NCI-H187 treated with DMSO at 0.1 percent for 48 hours (cell line): Measurements from ENCODE around the gene ZFHX3.

Experiments
- DNase-seq: peaks from one replicate; lab custom pipeline; 2025; lab: John Stamatoyannopoulos, UW

Gene ZFHX3

GRCh38 chr16:72928090-72928981 lies 119.6 kb downstream of the ZFHX3 start:
- no peak for DNase-seq

- DNase-seq: peak; percentile 23
These were observed 120.5 kb downstream of the ZFHX3 start for GRCh38 chr16:72927199-72928089.

GRCh38 chr16:72926177-72927070 lies 121.5 kb downstream of the ZFHX3 start:
- DNase-seq: no peak

- DNase-seq: no peak
These were observed 122.3 kb downstream of the ZFHX3 start for GRCh38 chr16:72925631-72925979.

DNA sequence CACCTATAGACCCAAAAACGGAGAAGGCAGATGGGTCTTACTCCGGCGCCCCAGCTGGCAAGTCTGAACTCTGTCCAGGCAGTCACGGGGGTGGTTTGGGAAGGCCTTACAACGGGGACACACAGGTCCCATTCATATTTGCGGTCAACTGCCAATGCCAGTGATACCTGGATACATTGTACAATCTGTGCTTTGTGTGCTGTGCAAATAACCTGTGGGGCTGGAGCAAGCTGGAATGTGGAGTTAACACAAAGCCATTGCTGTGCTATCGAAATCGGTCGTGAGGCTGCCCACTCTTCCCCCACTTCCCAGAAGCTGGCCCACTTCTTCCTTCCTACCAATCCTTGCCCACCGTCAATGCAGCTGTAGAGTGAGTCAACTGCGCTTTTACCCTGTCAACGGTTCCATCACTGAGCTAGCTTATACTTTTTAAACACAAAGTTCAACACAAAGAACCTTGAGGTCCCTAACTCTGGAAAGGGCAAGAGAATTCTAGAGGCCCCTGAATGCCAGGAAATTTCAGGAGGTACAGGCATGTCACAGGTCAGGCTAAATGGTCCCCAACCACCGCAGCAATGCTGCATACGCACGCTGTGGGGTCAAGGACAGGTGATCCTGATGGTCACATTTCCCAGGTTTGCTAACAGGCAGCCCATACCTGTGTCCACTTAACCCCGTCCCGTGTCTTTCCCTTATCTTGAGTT lies 122.8 kb downstream of the ZFHX3 start:
- DNase-seq: no peak

DNA sequence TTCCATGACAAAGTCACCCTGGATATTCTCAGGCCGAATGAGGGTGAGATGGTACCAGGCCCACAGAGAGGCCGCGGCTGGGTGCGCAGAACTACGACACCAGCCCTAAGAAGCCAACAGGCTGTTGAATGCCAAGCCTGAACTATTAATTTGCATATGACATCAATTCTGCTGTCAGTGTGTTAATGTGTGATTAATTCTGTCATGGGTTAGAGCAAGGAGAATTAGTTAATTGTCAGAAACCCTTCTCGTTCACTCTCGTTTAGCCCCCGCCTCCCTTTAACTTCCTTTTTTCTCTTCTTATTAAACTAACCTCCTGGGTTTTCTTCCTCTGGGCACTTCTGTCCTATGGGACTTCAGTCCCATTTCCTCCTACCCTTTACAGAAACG lies 123.4 kb downstream of the ZFHX3 start:
- DNase-seq: no peak

- DNase-seq: no peak
These were observed 124.2 kb downstream of the ZFHX3 start for GRCh38 chr16:72923757-72924156.

DNA sequence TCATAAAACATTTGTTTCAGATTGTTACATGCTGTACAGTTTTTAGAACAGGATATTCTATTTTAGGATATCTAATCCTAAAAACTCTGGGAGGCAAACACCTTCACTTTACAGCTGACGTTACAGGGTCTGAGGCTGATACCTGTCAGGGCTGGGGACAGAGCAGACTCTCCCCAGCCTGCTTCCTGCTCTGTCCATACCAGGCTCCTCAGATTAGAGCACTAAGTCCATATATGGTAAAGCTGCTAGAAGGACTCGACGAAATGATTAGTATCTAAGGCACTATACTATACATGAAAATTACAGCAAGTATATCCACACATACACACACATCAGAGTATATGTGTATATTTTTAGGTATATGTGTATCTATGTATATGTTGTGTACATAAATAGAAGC lies 125.2 kb downstream of the ZFHX3 start:
- no peak for DNase-seq

- no peak for DNase-seq
These were observed 126.3 kb downstream of the ZFHX3 start for GRCh38 chr16:72921620-72922019.

GRCh38 chr16:72921106-72921505 lies 126.8 kb downstream of the ZFHX3 start:
- no peak for DNase-seq

GRCh38 chr16:72917051-72917450 lies 130.9 kb downstream of the ZFHX3 start:
- DNase-seq: no peak

GRCh38 chr16:72915331-72915730 lies 132.6 kb downstream of the ZFHX3 start:
- no peak for DNase-seq

GRCh38 chr16:72913551-72913950 lies 134.4 kb downstream of the ZFHX3 start:
- no peak for DNase-seq

DNA sequence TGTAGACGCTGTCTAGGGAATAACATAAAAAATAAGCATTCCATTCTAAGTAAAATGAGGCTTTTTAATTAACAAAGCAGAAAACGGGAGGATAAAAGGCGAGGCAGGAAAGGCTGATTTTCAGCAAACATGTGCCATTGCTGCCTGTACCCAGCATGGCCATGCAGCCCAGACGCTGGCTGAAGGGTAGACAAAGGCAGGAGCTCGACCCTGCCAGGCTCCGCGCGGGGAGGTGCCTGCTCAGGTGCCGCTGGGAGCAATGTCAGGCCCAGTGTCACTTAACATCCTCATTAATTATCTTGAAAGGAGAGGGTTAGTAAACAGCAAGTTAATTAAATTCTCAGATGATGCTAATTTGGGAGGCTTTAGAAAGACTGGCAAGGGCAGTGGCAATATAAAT lies 136.0 kb downstream of the ZFHX3 start:
- no peak for DNase-seq

- DNase-seq: no peak
These were observed 137.1 kb downstream of the ZFHX3 start for GRCh38 chr16:72910875-72911274.

DNA sequence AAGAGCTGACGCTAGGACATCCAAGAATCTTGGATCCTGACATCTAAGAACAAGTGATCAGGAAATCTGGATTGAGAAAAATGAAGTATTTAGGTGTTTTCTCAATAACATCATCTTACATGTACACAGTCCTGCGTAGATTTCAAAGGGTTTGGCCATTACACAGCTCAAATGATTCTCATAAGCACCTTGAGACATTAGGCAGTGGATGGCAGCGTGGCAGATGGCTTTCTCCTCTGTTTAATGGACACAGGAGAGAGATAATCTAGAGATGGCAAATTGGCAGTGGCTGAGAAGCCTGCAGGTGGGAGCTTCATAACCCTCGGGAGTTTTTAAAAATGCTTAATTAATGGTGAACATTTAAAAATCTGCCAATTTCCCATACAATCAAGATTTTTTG lies 137.5 kb downstream of the ZFHX3 start:
- no peak for DNase-seq

DNA sequence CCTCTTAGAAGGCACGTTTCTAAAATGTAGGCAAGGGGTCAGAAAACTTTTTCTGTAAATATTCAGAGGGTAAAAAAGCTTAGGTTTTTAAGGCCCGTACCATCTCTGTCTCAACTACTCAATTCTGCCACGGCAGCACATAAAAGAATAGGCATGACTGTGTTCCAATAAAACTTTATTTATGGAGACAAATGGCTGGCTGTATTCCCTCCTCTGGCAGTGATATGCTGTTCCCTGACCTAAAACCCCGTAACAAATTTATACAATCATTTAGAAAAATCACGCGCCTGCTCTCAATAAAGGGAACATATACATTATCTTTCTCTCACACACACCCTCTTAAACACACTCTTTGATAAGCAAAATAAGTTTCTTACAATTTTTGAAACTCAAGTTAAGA lies 138.7 kb downstream of the ZFHX3 start:
- no peak for DNase-seq

- DNase-seq: no peak
These were observed 139.4 kb downstream of the ZFHX3 start for GRCh38 chr16:72908362-72909167.

GRCh38 chr16:72905581-72905980 lies 142.3 kb downstream of the ZFHX3 start:
- no peak for DNase-seq

- DNase-seq: no peak
These were observed 144.8 kb downstream of the ZFHX3 start for GRCh38 chr16:72903176-72903575.

GRCh38 chr16:72902206-72902605 lies 145.7 kb downstream of the ZFHX3 start:
- no peak for DNase-seq
